GM18873 (cell line): ENCODE data around the gene FAM234A.
"Not testable (repeated sequence)": the region's sequence is repeated elsewhere in the genome, so short reads cannot be mapped to it uniquely, and the experiment has no call there.

Experiments
- ATAC-seq: cut with Tn5 transposase; IDR thresholded peaks from one replicate; pipeline ENCODE4 v1.9.1; 2021; ENCODE audit warnings: mild to moderate bottlenecking, moderate library complexity, moderate number of reproducible peaks; ENCODE audit not compliant: unreplicated experiment, low FRiP score

FAM234A gene, protein sequence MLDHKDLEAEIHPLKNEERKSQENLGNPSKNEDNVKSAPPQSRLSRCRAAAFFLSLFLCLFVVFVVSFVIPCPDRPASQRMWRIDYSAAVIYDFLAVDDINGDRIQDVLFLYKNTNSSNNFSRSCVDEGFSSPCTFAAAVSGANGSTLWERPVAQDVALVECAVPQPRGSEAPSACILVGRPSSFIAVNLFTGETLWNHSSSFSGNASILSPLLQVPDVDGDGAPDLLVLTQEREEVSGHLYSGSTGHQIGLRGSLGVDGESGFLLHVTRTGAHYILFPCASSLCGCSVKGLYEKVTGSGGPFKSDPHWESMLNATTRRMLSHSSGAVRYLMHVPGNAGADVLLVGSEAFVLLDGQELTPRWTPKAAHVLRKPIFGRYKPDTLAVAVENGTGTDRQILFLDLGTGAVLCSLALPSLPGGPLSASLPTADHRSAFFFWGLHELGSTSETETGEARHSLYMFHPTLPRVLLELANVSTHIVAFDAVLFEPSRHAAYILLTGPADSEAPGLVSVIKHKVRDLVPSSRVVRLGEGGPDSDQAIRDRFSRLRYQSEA

DNA sequence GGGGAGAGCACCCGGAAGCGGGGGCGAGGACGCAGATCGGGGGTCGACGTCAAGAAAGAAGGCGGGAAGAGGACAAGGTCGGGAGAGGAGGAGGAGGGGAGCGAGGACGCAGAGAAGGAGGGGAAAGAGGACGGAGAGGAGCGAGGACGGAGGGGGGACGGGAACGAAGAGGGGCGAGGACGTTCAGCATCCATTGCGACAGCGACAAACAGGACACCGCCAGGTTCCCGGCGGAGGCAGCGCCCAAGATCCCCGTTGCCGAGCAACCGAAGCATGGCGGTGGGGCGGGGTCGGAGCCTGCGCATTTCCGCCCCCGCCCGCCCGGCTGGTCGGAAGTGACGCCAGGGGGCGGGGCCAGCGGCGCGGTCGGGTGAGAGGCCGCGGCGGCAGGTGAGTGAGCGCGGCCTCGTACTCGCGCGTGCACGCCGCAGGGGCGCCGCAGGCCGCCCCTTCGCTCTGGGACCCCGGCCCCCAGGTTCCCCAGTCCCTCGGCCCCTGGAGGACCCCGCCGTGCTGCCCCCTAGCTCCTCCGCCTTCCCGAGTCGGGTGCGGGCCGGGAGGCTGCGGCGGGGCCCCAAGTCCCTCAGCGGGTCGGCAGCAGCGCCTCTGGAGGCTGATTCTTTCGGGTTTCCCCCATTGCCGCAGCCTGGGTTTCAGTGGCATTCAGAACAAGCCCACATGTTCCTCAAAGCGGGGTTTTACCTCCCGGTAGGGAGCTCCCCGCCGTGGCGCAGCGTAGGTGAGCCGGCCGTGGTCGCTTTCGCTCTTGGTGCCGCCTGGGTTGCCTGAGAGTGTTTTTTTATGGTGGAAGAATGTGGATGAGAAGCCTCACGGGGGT is at the start of gene FAM234A:
TSS of gene FAM234A (plus strand) at position 354 of the 838 bp plus-strand sequence. CDS start 19,593 bp downstream, outside the sequence.
- peak; percentile 82 for ATAC-seq

- ATAC-seq = no peak
Observed at GRCh38 chr16:185213-185612, 49.4 kb upstream of the FAM234A start.

GRCh38 chr16:185691-186090 is 48.9 kb upstream of the FAM234A start:
- ATAC-seq = no peak

- no peak for ATAC-seq
Observed at GRCh38 chr16:187330-187729, 47.3 kb upstream of the FAM234A start.

GRCh38 chr16:188674-189073 is 45.9 kb upstream of the FAM234A start:
- ATAC-seq = no peak

- no peak for ATAC-seq
Observed at GRCh38 chr16:189604-190186, 44.9 kb upstream of the FAM234A start.

- no peak for ATAC-seq
Observed at GRCh38 chr16:191831-192230, 42.8 kb upstream of the FAM234A start.

- no peak for ATAC-seq
Observed at GRCh38 chr16:192686-193085, 41.9 kb upstream of the FAM234A start.

DNA sequence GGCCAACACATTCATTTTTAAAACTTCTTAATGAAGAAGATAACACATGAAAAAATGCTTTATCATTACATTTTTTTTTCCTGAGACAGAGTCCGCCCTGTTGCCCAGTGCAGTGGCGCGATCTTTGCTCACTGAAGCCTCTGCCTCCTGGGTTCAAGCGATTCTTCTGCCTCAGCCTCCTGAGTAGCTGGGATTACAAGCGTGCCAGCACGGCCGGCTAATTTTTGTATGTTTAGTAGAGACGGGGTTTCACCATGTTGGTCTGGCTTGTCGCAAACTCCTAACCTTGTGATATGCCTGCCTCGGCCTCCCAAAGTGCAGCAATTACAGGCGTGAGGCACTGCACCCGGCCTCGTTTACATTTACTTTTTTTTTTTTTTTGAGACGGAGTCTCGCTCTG is 41.2 kb upstream of the FAM234A start:
- ATAC-seq = no peak

- no peak for ATAC-seq
Observed at GRCh38 chr16:194516-194915, 40.1 kb upstream of the FAM234A start.

- no peak for ATAC-seq
Observed at GRCh38 chr16:200388-200787, 34.2 kb upstream of the FAM234A start.

GRCh38 chr16:203246-203645 is 31.4 kb upstream of the FAM234A start:
- no peak for ATAC-seq

GRCh38 chr16:204046-204445 is 30.6 kb upstream of the FAM234A start:
- not testable (repeated sequence) for ATAC-seq

GRCh38 chr16:209359-209758 is 25.3 kb upstream of the FAM234A start:
- ATAC-seq = not testable (repeated sequence)

DNA sequence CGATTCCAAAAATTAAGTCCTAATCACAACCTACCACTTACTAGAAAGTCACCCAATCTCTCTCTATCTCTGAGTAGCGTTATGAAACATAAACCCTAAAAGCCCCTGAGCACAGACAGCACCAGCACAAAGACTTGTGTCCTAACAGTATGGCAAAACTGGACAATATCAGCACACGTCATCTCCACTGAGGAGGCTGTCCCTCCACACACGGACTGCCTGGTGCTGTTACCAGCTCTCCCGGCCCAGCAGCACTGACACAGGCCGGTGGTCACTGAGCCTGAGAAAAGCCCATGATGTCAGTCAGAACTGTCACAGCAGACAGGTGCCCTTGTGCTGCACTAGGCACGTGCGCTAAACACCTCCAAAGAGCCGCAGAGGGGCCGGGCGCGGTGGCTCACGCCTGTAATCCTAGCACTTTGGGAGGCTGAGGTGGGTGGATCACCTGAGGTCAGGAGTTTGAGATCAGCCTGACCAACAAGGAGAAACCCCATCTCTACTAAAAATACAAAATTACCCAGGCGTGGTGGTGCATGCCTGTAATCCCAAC is 22.9 kb upstream of the FAM234A start:
- ATAC-seq = not testable (repeated sequence)

- no peak for ATAC-seq
Observed at GRCh38 chr16:212999-213398, 21.6 kb upstream of the FAM234A start.

GRCh38 chr16:220021-220420 is 14.6 kb upstream of the FAM234A start:
- no peak for ATAC-seq

- no peak for ATAC-seq
Observed at GRCh38 chr16:228151-228851, 6.3 kb upstream of the FAM234A start.

DNA sequence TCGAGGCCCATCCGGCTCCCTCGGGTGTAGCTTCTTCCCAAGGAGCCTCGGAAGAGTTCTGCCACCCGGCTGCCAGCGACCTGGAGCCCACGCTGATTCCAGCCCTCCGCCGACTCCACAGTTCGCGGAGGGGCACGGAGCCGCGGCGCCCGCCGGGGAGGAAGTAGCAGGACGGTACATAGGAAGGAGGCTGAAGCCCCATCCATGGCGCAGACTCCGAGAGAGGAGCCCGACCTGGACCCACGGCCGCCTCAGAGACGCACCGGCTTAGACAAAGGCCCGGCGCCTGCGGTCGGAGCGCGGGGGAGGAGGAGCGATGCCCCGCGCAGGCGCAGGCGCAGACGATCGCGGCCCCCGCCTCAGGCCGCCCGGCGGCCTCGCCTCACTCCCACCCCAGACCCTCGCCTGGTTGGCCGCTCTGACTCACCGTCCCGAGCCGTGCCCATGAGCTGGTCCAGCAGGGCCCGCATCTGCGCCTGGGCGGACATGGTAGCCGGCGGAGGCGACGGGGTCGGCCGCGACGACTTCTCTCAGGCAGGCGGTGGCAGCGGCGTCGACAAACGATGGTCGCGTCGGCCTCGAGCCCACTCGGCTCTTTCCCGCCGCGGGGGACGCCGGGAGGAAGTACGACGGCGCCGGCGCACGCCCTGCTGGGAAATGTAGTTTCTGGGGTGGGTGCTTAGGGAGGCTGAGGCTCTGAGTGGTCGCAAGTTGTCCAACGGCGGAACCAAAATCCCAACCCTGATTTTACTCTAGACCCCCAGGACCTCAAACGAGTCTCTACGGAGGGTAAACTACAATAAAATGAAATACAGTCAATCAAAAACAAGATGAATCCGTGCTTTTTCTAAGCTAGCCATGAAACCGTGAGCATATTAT is 5.5 kb upstream of the FAM234A start, which contains the start of gene LUC7L:
TSS of gene LUC7L (minus strand) at position 598 of the 879 bp plus-strand sequence. CDS start at position 488, 110 bp downstream.
- peak; percentile 65 for ATAC-seq
